Endothelial cell of umbilical vein (primary cell): ENCODE results near the gene SEMA5A. TPM values are rescaled to one million over a fixed set of nuclear protein-coding genes. Genes with fewer than 3 reads are reported as not detected.

ENCODE experiments used
- BruUV-seq: library from RNA; stranded (reverse); fragments of 400-500 nt; replicated peaks from 2 replicates; lab custom pipeline; 2021; lab: Mats Ljungman, UMichigan
- CTCF ChIA-PET: fragments of 300-600, 350-600 bp; sonication (Branson Sonifier 250); formaldehyde crosslinking; loops from one replicate; lab custom pipeline; 2021; ENCODE audit warnings: antibody characterized with exemption, inconsistent platforms; lab: Charles Lee
- POLR2A ChIA-PET: fragments of 300-600, 350-600 bp; sonication (Branson Sonifier 250); formaldehyde crosslinking; loops from one replicate; lab custom pipeline; 2021; ENCODE audit warnings: antibody characterized with exemption, inconsistent platforms; lab: Charles Lee
- DNase-seq: peaks from one replicate; pipeline ENCODE4 v3.0.0-alpha.2; 2011; ENCODE audit warnings: low read depth, low spot score
- FAIRE-seq: peaks from 2 replicates; lab custom pipeline; 2011; peaks lifted over from hg19 to GRCh38; lab: Jason Lieb, UNC
- H2AFZ ChIP-seq: 2 replicates; pipeline ENCODE4 v1.6.0; 2012; ENCODE audit warnings: low read depth, low read length, control low read depth, inconsistent platforms
- H3K27ac ChIP-seq: 2 replicates; pipeline ENCODE4 v1.5.1; 2011; ENCODE audit warnings: low read depth, mild to moderate bottlenecking, control low read depth, low read length, moderate library complexity; ENCODE audit not compliant: insufficient read depth
- H3K27me3 ChIP-seq, 2 experiments: 2 replicates each; pipeline versions ENCODE4 v1.6.0 to v1.6.1; 2011; ENCODE audit warnings: low read length in 2 of 2, mixed read lengths in 1 of 2; ENCODE audit not compliant: control insufficient read depth in 2 of 2, insufficient read depth in 2 of 2
- H3K36me3 ChIP-seq, 2 experiments: 2 replicates in 1 of 2; 3 replicates in 1 of 2; pipeline ENCODE4 v1.5.1; 2011; ENCODE audit warnings: low read length in 2 of 2, mild to moderate bottlenecking in 1 of 2, moderate library complexity in 1 of 2; ENCODE audit not compliant: control insufficient read depth in 2 of 2, insufficient read depth in 2 of 2; ENCODE audit errors: extremely low read depth in 1 of 2
- H3K4me1 ChIP-seq: 3 replicates; pipeline ENCODE4 v1.5.1; 2011; ENCODE audit warnings: mild to moderate bottlenecking, low read length; ENCODE audit not compliant: control insufficient read depth, insufficient read depth; ENCODE audit errors: extremely low read depth
- H3K4me2 ChIP-seq: 2 replicates; pipeline ENCODE4 v1.6.1; 2011; ENCODE audit warnings: low read length, control low read depth, mixed read lengths; ENCODE audit not compliant: insufficient read depth
- H3K4me3 ChIP-seq, 3 experiments: fragments of 200-600 bp in 1 of 3; sonication (generic), shearing (Covaris generic) in 1 of 3; replicated peaks in 1 of 3; 2 replicates each; pipeline ENCODE4 v1.5.1; 2011 to 2016; ENCODE audit warnings: control low read depth in 3 of 3, low read length in 3 of 3, mild to moderate bottlenecking in 2 of 3, inconsistent platforms in 1 of 3, low read depth in 1 of 3, moderate library complexity in 1 of 3; ENCODE audit not compliant: insufficient read depth in 1 of 3
- H3K79me2 ChIP-seq: 2 replicates; pipeline ENCODE4 v1.6.0; 2012; ENCODE audit warnings: low read length, inconsistent platforms; ENCODE audit not compliant: control insufficient read depth, insufficient read depth
- H3K9ac ChIP-seq: replicated peaks from 2 replicates; pipeline ENCODE3; 2011; ENCODE audit warnings: low read length, control low read depth; ENCODE audit not compliant: insufficient read depth; ENCODE audit errors: extremely low read depth
- H3K9me1 ChIP-seq: replicated peaks from 3 replicates; pipeline ENCODE4 v1.6.0; 2011; ENCODE audit warnings: mild to moderate bottlenecking, low read length; ENCODE audit not compliant: control insufficient read depth, insufficient read depth; ENCODE audit errors: extremely low read depth
- H3K9me3 ChIP-seq: replicated peaks from 2 replicates; pipeline ENCODE4 v1.5.1; 2012; ENCODE audit warnings: low read length, inconsistent platforms; ENCODE audit not compliant: control insufficient read depth, insufficient read depth
- H4K20me1 ChIP-seq: replicated peaks from 2 replicates; pipeline ENCODE3; 2011; ENCODE audit warnings: mild to moderate bottlenecking, low read length; ENCODE audit not compliant: control insufficient read depth, insufficient read depth; ENCODE audit errors: extremely low read depth
- EZH2 ChIP-seq: IDR thresholded peaks from 2 replicates; pipeline ENCODE4 v1.6.1; 2012; ENCODE audit warnings: borderline replicate concordance, low read depth, mild to moderate bottlenecking, moderate library complexity, low read length, inconsistent platforms; ENCODE audit not compliant: severe bottlenecking
- FOS ChIP-seq: IDR thresholded peaks from 2 replicates; pipeline ENCODE4 v1.6.1; 2011; ENCODE audit warnings: mild to moderate bottlenecking, low read length, moderate library complexity, borderline replicate concordance; ENCODE audit not compliant: insufficient read depth
- GATA2 ChIP-seq: IDR thresholded peaks from 2 replicates; pipeline ENCODE4 v1.7.0; 2011; ENCODE audit warnings: low read depth, mild to moderate bottlenecking, moderate library complexity, mixed read lengths, low read length; ENCODE audit not compliant: insufficient read length, insufficient read depth
- JUN ChIP-seq: IDR thresholded peaks from 2 replicates; pipeline ENCODE4 v1.6.1; 2011; ENCODE audit warnings: borderline replicate concordance, low read depth; ENCODE audit not compliant: insufficient read length, insufficient read depth
- MYC ChIP-seq: IDR thresholded peaks from one replicate; pipeline ENCODE4 v1.6.1; 2011; ENCODE audit warnings: mild to moderate bottlenecking, low read depth, low read length
- POLR2A ChIP-seq: IDR thresholded peaks from 2 replicates; pipeline ENCODE4 v1.6.1; 2012; ENCODE audit warnings: low read depth, mild to moderate bottlenecking, control low read depth, low read length
- POLR2AphosphoS5 ChIP-seq: IDR thresholded peaks from 2 replicates; pipeline ENCODE4 v1.6.1; 2012; ENCODE audit warnings: low read depth, mild to moderate bottlenecking, control low read depth, low read length, moderate library complexity; ENCODE audit not compliant: insufficient read depth
- dilution Hi-C: fragments of 300-500 bp; cut with MboI; formaldehyde crosslinking; loops from one replicate; pipeline ENCODE4 v1.15.0; 2019; ENCODE audit warnings: low sequenced_read_pairs; ENCODE audit not compliant: extremely low pct_ligation_motif_present
- intact Hi-C: fragments of 100-400 bp; cut with micrococcal nuclease; formaldehyde crosslinking; loops from one replicate; pipeline ENCODE4 v1.10.0; 2022
- polyA plus RNA-seq, 4 experiments: library from polyadenylated mRNA; depleted of rRNA in 3 of 4; stranded (reverse) in 3 of 4; unstranded in 1 of 4; fragments of >200 nt; gene quantifications; 2 replicates each; pipeline versions ENCODE4 v1.2.1 to v1.2.3, GENCODE V29; 2011 to 2012; ENCODE audit warnings: missing spikeins in 1 of 4
- total RNA-seq: library from RNA; stranded (reverse); gene quantifications from 2 replicates; pipeline ENCODE4 v1.2.3, GENCODE V29; 2021
- TF ChIP-seq, protein P1 (sequence below), 2 donors: IDR thresholded peaks; 1 replicate in 1 of 2; 2 replicates in 1 of 2; pipeline ENCODE4 v1.5.1; 2011; ENCODE audit warnings: low read length in 2 of 2, mild to moderate bottlenecking in 2 of 2, moderate library complexity in 2 of 2, control low read depth in 1 of 2, inconsistent platforms in 1 of 2, low read depth in 1 of 2; ENCODE audit not compliant: insufficient read depth in 1 of 2; ENCODE audit errors: extremely low read depth in 1 of 2
- TF ChIP-seq, protein P2 (sequence below): IDR thresholded peaks from 2 replicates; pipeline ENCODE4 v1.6.1; 2011; ENCODE audit not compliant: insufficient read depth, insufficient read length

SEMA5A gene
- total and polyA plus RNA-seq, 2 donors (not counting 3 experiments of a cell fraction or from before 2014, with no cell fraction given) = 0.04 to 0.06 TPM

- no TSS peak for BruUV-seq
- Histone ChIP-seq H3K4me3 (no peak overlapping the region), H3K27ac (no peak overlapping the region), H3K9me3 (no peaks in the 10 kb centered on the region), H3K27me3 (no peaks in the 10 kb centered on the region), H3K9ac (no peak overlapping the region), H2AFZ (no peak overlapping the region), H3K79me2 (no peaks in the 10 kb centered on the region), H4K20me1 (no peaks in the 10 kb centered on the region), H3K9me1 (no peaks in the 10 kb centered on the region), H3K4me2 (no peak overlapping the region), H3K36me3 (no peaks in the 10 kb centered on the region), H3K4me1 (no peaks in the 10 kb centered on the region)
- intact Hi-C loops (no loop called here), dilution Hi-C loops (no loop called here)
- POLR2A ChIA-PET = no interaction called here
- DNase-seq = no peak
- TF ChIP-seq POLR2AphosphoS5 (no peak), MYC (no peak), POLR2A (no peak), EZH2 (no peak), GATA2 (no peak), JUN (no peak), FOS (no peak)
- TF ChIP-seq, protein P1, sequence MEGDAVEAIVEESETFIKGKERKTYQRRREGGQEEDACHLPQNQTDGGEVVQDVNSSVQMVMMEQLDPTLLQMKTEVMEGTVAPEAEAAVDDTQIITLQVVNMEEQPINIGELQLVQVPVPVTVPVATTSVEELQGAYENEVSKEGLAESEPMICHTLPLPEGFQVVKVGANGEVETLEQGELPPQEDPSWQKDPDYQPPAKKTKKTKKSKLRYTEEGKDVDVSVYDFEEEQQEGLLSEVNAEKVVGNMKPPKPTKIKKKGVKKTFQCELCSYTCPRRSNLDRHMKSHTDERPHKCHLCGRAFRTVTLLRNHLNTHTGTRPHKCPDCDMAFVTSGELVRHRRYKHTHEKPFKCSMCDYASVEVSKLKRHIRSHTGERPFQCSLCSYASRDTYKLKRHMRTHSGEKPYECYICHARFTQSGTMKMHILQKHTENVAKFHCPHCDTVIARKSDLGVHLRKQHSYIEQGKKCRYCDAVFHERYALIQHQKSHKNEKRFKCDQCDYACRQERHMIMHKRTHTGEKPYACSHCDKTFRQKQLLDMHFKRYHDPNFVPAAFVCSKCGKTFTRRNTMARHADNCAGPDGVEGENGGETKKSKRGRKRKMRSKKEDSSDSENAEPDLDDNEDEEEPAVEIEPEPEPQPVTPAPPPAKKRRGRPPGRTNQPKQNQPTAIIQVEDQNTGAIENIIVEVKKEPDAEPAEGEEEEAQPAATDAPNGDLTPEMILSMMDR (IDR thresholded peaks at IDR 0.05; ENCODE audit: extremely low read depth in 1 of 2, insufficient read depth in 1 of 2, low read depth in 1 of 2, low read length in 2 of 2) = no peak
- TF ChIP-seq, protein P2, sequence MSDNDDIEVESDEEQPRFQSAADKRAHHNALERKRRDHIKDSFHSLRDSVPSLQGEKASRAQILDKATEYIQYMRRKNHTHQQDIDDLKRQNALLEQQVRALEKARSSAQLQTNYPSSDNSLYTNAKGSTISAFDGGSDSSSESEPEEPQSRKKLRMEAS = no peak
- CTCF ChIA-PET = no interaction called here
- no peak for FAIRE-seq
Measured at GRCh38 chr5:9313751-9314150, 232.1 kb downstream of the SEMA5A start.
